Measurements from ENCODE around the gene CHCHD6. TPM values are rescaled to one million over a fixed set of nuclear protein-coding genes. Genes with fewer than 3 reads are reported as not detected.

The CHCHD6 gene
- polyA plus RNA-seq, 1 donor from 2014 or later, result 102 TPM

GRCh38 chr3:126837773-126838172 is 133.7 kb downstream of the CHCHD6 start:
- Histone ChIP-seq H3K9ac (ENCODE audit: low read length) (no peak overlapping the region), H3K4me3 (ENCODE audit: low read length) (no peak overlapping the region), H3K79me2 (replicated peaks; ENCODE audit: insufficient read depth, low read length) (no peaks in the 10 kb centered on the region), H3K27ac (ENCODE audit: low read length) (no peak overlapping the region), H3K9me2 (ENCODE audit: insufficient read depth, low read length) (no peaks in the 10 kb centered on the region), H3K36me3 (ENCODE audit: insufficient read depth, low read length) (no peaks in the 10 kb centered on the region), H4K20me1 (ENCODE audit: insufficient read depth) (no peaks in the 10 kb centered on the region), H3F3A (ENCODE audit: insufficient read depth, low read length, poor library complexity, severe bottlenecking) (no peaks in the 10 kb centered on the region), H3K9me3 (ENCODE audit: low read length) (no peaks in the 10 kb centered on the region), H3K4me2 (ENCODE audit: low read length) (no peak overlapping the region), H3K27me3 (ENCODE audit: insufficient read depth, low read depth, low read length) (no peaks in the 10 kb centered on the region), H2AFZ (ENCODE audit: low read depth, low read length) (no peak overlapping the region)
- TF ChIP-seq EZH2 (IDR thresholded peaks at IDR 0.05; ENCODE audit: borderline replicate concordance, insufficient read depth, low read length, poor library complexity, severe bottlenecking), result no peak
- no peak for TF ChIP-seq CTCF (IDR thresholded peaks at IDR 0.05; ENCODE audit: poor library complexity, severe bottlenecking)

- no peak overlapping the region for H3K27ac ChIP-seq (ENCODE audit: low read length)
- no peaks in the 10 kb centered on the region for H3K9me3 ChIP-seq (ENCODE audit: low read length)
- no peaks in the 10 kb centered on the region for H3K36me3 ChIP-seq (ENCODE audit: insufficient read depth, low read length)
- no peak overlapping the region for H3K9ac ChIP-seq (ENCODE audit: low read length)
- no peaks in the 10 kb centered on the region for H3K9me2 ChIP-seq (ENCODE audit: insufficient read depth, low read length)
- H3K79me2 ChIP-seq (replicated peaks; ENCODE audit: insufficient read depth, low read length), result no peaks in the 10 kb centered on the region
- H3K4me3 ChIP-seq (ENCODE audit: low read length), result no peak overlapping the region
- H3K4me2 ChIP-seq (ENCODE audit: low read length), result no peak overlapping the region
- H3K27me3 ChIP-seq (ENCODE audit: insufficient read depth, low read depth, low read length), result no peaks in the 10 kb centered on the region
- H3F3A ChIP-seq (ENCODE audit: insufficient read depth, low read length, poor library complexity, severe bottlenecking), result no peaks in the 10 kb centered on the region
- TF ChIP-seq TAF1 (IDR thresholded peaks at IDR 0.05; ENCODE audit: low read depth) (no peak), EP300 (conservative IDR thresholded peaks at IDR 0.05; ENCODE audit: poor library complexity, severe bottlenecking) (no peak), EZH2 (IDR thresholded peaks at IDR 0.05; ENCODE audit: borderline replicate concordance, insufficient read depth, low read length, poor library complexity, severe bottlenecking) (no peak), SMC3 (conservative IDR thresholded peaks at IDR 0.05; ENCODE audit: poor library complexity) (no peak), MXI1 (conservative IDR thresholded peaks at IDR 0.05; ENCODE audit: poor library complexity, severe bottlenecking) (no peak), CTCF (IDR thresholded peaks at IDR 0.05; ENCODE audit: poor library complexity, severe bottlenecking) (no peak), REST (IDR thresholded peaks at IDR 0.05; ENCODE audit: borderline replicate concordance) (no peak), POLR2AphosphoS5 (IDR thresholded peaks at IDR 0.05) (no peak), RAD21 (conservative IDR thresholded peaks at IDR 0.05) (no peak)
- no peak overlapping the region for H2AFZ ChIP-seq (ENCODE audit: low read depth, low read length)
- H4K20me1 ChIP-seq (ENCODE audit: insufficient read depth), result no peaks in the 10 kb centered on the region
Measured at GRCh38 chr3:126845920-126846715, 142.1 kb downstream of the CHCHD6 start.

Measured in neural cell (in vitro differentiated cells).